ENCODE results near the gene TERT. TPM values are rescaled to one million over a fixed set of nuclear protein-coding genes. Genes with fewer than 3 reads are reported as not detected.
"Not testable (repeated sequence)": the region's sequence is repeated elsewhere in the genome, so short reads cannot be mapped to it uniquely, and the experiment has no call there.

The TERT gene
- total RNA-seq, 1 donor from 2014 or later: 3.5 TPM

GRCh38 chr5:1268056-1268455 is 26.8 kb downstream of the TERT start:
- no peak for DNase-seq (ENCODE audit: low spot score, unreplicated experiment)
- TF ChIP-seq CTCF (IDR thresholded peaks at IDR 0.05; ENCODE audit: unreplicated experiment): no peak
- Mint-ChIP-seq H3K36me3 (ENCODE audit: insufficient read depth) (no peaks in the 10 kb centered on the region), H3K9me3 (ENCODE audit: low read depth) (no peaks in the 10 kb centered on the region), H3K4me3 (ENCODE audit: low read depth) (no peak overlapping the region), H3K4me1 (ENCODE audit: low read depth) (no peaks in the 10 kb centered on the region), H3K27me3 (no peaks in the 10 kb centered on the region), H3K27ac (no peak overlapping the region)

DNA sequence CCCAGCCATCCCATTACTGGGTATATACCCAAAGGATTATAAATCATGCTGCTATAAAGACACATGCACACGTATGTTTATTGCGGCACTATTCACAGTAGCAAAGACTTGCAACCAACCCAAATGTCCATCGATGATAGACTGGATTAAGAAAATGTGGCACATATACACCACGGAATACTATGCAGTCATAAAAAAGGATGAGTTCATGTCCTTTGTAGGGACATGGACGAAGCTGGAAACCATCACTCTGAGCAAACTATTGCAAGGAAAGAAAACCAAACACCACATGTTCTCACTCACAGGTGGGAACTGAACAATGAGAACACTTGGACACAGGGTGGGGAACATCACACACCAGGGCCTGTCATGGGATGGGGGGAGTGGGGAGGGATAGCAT is 27.4 kb downstream of the TERT start:
- H3K4me3 Mint-ChIP-seq (ENCODE audit: low read depth); H3K36me3 Mint-ChIP-seq (ENCODE audit: insufficient read depth); H3K27me3 Mint-ChIP-seq; H3K4me1 Mint-ChIP-seq (ENCODE audit: low read depth); DNase-seq (ENCODE audit: low spot score, unreplicated experiment); H3K9me3 Mint-ChIP-seq (ENCODE audit: low read depth); H3K27ac Mint-ChIP-seq: not testable (repeated sequence)

GRCh38 chr5:1266791-1267190 is 28.1 kb downstream of the TERT start:
- Mint-ChIP-seq H3K9me3 (ENCODE audit: low read depth) (no peaks in the 10 kb centered on the region), H3K4me1 (ENCODE audit: low read depth) (no peaks in the 10 kb centered on the region), H3K36me3 (ENCODE audit: insufficient read depth) (no peaks in the 10 kb centered on the region), H3K27me3 (peaks cover 5% of the 10 kb centered on the region), H3K27ac (no peak overlapping the region), H3K4me3 (ENCODE audit: low read depth) (no peak overlapping the region)
- TF ChIP-seq CTCF (IDR thresholded peaks at IDR 0.05; ENCODE audit: unreplicated experiment): no peak
- DNase-seq (ENCODE audit: low spot score, unreplicated experiment): no peak

DNA sequence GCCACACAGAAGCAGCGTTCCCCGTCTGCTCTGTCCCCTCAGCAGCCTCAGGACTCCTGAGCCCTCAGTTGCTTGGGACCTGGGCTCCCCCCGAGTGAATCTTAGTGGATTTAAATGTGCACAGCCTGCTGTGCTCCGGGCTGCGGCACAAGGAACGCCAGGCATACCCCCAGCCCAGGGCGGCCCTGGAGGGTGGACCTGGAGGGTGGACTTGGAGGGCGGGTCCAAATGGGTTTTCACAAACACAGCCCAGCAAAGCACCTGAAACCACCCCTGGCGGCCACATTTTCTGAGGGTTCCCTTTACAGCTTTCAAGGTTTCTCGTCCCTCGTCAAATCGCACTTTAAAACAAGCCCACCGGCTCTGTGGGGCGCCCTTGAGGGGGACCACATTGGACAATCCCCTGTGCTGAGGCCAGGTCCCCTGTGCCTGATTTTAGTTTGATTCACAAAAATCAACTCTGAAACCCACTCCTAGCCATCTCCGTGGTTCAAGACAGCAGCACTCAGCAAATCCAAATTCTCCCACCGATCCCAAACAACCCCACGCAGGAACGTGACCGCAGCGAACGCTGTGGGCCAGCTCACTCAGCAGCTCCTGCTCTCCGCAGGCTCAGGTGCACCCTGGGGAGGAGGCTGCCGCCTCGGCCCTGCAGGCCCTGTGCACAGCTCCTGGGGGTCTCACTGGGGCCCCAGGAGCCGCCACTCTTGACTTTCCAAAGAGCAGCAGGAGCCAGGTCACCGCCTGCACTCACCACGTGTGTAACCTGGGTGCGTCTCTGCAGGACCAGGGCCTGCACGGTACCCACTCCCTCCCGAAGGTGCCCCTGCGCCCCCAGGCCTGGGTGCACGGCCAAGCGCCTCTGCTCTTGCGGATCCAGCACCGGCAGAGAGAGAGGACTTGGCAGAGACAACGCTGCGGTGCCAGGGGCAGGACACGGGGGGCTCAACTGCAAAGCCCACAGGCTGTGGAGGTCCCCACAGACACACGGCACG is 29.1 kb downstream of the TERT start:
- Mint-ChIP-seq H3K4me1 (ENCODE audit: low read depth) (no peaks in the 10 kb centered on the region), H3K36me3 (ENCODE audit: insufficient read depth) (no peaks in the 10 kb centered on the region), H3K4me3 (ENCODE audit: low read depth) (no peak overlapping the region), H3K9me3 (ENCODE audit: low read depth) (no peaks in the 10 kb centered on the region), H3K27ac (no peak overlapping the region), H3K27me3 (peaks cover 5% of the 10 kb centered on the region)
- DNase-seq (ENCODE audit: low spot score, unreplicated experiment): no peak
- no peak for TF ChIP-seq CTCF (IDR thresholded peaks at IDR 0.05; ENCODE audit: unreplicated experiment)

- no peak overlapping the region for H3K4me3 Mint-ChIP-seq (ENCODE audit: low read depth)
Measured at GRCh38 chr5:1265026-1265425, 29.8 kb downstream of the TERT start.

More at GRCh38 chr5:1265026-1265425, 29.8 kb downstream of the TERT start:
- no peaks in the 10 kb centered on the region for H3K9me3 Mint-ChIP-seq (ENCODE audit: low read depth)
- no peaks in the 10 kb centered on the region for H3K4me1 Mint-ChIP-seq (ENCODE audit: low read depth)
- DNase-seq (ENCODE audit: low spot score, unreplicated experiment): no peak
- TF ChIP-seq CTCF (IDR thresholded peaks at IDR 0.05; ENCODE audit: unreplicated experiment): no peak
- peaks cover 5% of the 10 kb centered on the region for H3K27me3 Mint-ChIP-seq
- H3K36me3 Mint-ChIP-seq (ENCODE audit: insufficient read depth): no peaks in the 10 kb centered on the region
- no peak overlapping the region for H3K27ac Mint-ChIP-seq
